SW480 (cell line): ENCODE data around the gene MSL1.

ENCODE experiments used
- DNase-seq: peaks from one replicate; pipeline ENCODE4 v3.0.0-alpha.2; 2016; ENCODE audit warnings: low spot score

MSL1 gene

DNA sequence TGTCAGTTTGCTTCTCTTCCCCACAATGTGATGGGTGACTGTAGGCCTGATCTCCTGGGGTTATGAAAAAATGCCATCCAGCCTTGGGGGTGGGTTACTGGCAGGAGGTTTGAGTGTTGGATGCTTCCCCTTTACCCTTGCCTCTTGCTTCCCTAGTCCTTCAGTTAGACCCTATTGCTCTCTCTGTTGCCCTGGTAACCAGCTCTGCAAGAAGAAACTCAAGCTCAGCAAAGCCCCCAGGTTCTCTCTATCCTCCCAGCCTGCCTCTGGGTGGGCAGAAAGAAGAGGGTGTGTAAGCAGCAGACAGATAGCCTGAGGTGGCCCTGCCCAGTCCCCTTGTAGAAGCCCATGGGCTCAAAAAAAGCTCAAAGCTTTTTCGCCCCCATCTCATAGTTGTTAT is 52.7 kb downstream of the MSL1 start:
- no peak for DNase-seq

GRCh38 chr17:40175928-40176753 is 54.4 kb downstream of the MSL1 start:
- peak; percentile 89 for DNase-seq

DNA sequence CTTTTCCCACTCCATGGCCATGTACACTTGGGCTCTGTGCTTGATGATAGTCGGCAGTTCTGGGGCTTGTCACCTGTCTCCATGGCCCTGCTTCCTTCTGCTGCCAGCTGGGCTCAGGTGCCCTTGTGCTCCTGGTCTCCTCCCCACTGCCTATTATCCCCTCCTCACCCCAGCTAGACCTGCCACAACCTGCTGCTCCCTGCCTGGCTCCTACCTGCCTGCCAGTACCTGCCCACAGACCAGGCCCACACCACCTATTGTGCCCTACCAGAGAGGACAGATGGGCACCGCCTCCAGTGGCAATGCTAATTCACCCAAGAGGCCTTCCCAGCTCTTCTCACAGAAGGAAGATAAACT is 55.0 kb downstream of the MSL1 start:
- DNase-seq, result peak; percentile 50

- peak; percentile 79 for DNase-seq
Observed at GRCh38 chr17:40177275-40177874, 55.6 kb downstream of the MSL1 start, which contains the start of gene RAPGEFL1. RAPGEFL1 (plus strand) TSS chr17:40177470; CDS start chr17:40177862, 392 bp downstream.

- DNase-seq, result no peak
Observed at GRCh38 chr17:40178021-40178601, 56.3 kb downstream of the MSL1 start.

DNA sequence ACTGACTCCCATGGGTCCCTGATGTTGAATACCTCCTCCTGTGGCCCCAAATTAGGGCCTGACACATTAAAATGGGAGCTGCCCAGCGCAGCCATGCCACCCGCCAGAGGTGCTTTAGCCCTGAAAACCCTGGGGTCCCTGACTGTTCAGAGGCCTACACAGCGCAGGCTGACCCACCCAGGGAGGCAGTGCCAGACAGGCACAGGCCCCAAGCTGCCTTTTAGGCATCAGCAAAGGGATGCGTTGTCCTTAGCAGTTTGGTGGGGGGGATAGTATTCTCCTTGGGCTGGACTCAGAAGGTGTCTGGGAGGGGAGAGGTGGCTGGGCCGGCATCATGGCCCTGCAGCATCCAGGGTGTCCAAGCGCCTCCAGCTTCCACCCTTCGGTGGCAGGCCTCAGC is 56.9 kb downstream of the MSL1 start:
- no peak for DNase-seq

DNA sequence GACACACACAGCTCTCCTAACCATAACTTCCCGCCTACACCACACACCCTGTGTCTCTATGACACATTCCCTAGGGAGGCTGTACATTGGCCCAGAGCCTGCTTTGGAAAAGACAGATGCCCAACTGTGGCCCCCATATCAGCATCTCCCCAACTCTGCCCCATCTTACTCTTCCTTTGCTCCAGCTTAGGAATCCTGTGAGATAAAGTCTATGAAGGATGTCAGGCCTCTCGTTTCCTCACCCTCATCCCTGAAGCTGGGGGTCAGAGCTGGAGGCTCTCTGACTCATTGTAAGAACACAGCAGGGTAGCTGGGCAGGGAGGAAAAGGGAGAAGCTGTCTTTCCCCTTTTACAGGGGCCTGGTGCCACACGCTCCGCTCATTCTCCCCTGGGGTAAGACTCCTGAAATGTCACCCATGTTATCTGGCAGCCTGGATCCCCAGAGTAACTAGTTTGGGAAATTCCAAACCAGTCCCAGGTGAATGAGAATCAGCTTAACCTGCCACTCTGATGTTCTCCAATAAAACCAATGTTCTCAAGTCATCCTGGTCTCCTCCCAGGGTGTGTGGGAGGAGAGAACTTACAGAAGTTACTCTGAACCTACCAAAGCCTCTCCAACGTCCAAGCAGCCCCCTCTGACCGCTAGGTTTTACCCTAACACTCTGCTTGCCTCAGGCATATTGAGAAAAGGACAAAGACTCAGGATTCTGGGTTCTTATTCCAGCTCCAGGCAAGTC is 58.3 kb downstream of the MSL1 start:
- no peak for DNase-seq

DNA sequence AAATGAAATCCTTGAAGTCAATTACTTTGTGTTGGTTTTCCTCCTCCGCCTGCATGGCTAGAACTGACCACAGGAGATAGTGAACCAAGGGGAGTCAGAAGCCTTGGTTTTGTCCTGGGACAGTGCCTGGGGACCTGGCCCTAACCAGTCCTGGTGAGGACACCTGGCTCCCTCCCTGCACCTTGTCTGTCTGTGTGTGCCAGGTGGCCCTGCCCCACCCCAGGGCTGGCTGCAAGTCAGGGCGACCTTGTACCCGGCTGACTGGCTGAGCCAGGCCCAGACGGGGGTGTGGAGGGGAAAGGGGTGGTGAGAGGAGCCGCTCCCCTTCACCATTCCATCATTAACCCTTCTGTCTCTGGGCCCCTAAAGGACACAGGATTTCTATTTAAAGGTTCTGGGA is 58.9 kb downstream of the MSL1 start:
- DNase-seq, result no peak

GRCh38 chr17:40181205-40181604 is 59.4 kb downstream of the MSL1 start:
- DNase-seq, result no peak

- DNase-seq, result no peak
Observed at GRCh38 chr17:40182606-40183005, 60.8 kb downstream of the MSL1 start.
